ENCODE measurements around the gene PEBP1. TPM values are rescaled to one million over a fixed set of nuclear protein-coding genes. Genes with fewer than 3 reads are reported as not detected.

The PEBP1 gene
- polyA plus RNA-seq, 2 of the 4 experiments (the other 2 are of a cell fraction): 169 to 246 TPM

DNA sequence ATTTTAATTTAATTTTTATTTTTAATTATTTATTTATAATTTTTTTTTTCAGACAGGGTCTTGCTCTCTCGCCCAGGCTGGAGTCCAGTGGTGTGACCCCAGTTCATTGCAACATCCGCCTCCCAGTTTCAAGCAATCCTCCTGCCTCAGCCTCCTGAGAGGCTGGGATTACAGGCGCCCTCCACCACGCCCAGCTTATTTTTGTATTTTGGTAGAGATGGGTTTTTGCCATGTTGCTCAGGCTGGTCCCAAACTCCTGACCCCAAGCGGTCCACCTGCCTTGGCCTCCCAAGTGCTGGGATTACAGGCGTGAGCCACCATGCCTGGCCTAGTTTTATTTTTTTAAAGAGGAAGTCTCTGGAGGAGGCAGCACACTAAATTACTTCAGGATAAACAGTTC is 13.7 kb upstream of the PEBP1 start:
- Histone ChIP-seq H3K4me3 (no peak overlapping the region), H3K27ac (no peak overlapping the region), H3K4me2 (no peak overlapping the region), H3K4me1 (peaks cover 13% of the 10 kb centered on the region), H3K9me3 (no peaks in the 10 kb centered on the region)
- ChIA-PET POLR2A (interaction anchor here (2.0 kb wide), 1 partner anchor 14 kb away, joined by 9 read pairs; the partner anchor contains the start of gene PEBP1), CTCF (interaction anchor here (1.0 to 3.0 kb wide), 10 partner anchors 9 to 254 kb away, joined by 3 to 23 read pairs (median 5); partner anchors contain the start of gene SUDS3)
- TF ChIP-seq CEBPB (IDR thresholded peaks at IDR 0.05) (no peak), ZSCAN20 (CRISPR knock-in tag; IDR thresholded peaks at IDR 0.05) (no peak), HEYL (CRISPR knock-in tag; IDR thresholded peaks at IDR 0.05) (no peak), FOSB (CRISPR knock-in tag; IDR thresholded peaks at IDR 0.05) (no peak), ESRRA (IDR thresholded peaks at IDR 0.05; ENCODE audit: borderline replicate concordance, low read length) (no peak), SMC3 (IDR thresholded peaks at IDR 0.05) (no peak), RARB (CRISPR knock-in tag; IDR thresholded peaks at IDR 0.05) (no peak), SREBF2 (IDR thresholded peaks at IDR 0.05) (no peak)
- WGBS (ENCODE audit: missing lambda C conversion rate): 87% methylated on average over 6 of the region's 6 CpGs
- ATAC-seq: no peak
- no peak for DNase-seq (ENCODE audit: low read depth in 1 of 2, low spot score in 1 of 2)
- no peak for FAIRE-seq

DNA sequence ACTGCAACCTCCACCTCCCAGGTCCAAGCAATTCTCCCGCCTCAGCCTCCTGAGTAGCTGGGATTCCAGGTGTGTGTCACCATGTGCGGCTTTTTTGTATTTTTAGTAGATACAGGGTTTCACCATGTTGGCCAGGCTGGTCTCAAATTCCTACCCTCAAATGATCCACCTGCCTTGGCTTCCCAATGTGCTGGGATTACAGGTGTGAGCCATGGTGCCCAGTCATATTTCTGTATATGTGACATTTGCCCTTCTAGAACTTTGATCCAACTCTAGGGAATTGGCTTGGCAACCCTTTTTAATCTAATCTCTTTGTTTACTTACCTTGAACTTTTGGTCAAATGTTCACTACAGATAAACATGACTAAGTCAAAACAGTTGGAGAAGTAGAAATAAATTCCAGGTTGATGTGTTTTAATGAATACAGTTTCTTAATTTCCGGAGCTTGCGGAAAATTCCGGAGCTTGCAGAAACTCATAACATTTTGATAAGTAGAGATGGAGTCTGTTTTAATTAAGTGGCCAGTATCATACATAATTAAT is 11.5 kb upstream of the PEBP1 start:
- ATAC-seq: no peak
- no peak for DNase-seq (ENCODE audit: low read depth in 1 of 2, low spot score in 1 of 2)
- CTCF ChIA-PET: interaction anchor here (0.6 to 1.7 kb wide), 5 partner anchors 9 to 252 kb away, joined by 3 to 5 read pairs (median 3); partner anchors contain the start of gene SUDS3
- WGBS (ENCODE audit: missing lambda C conversion rate): 87% methylated on average over 5 of the region's 5 CpGs
- Histone ChIP-seq H3K9me3 (no peaks in the 10 kb centered on the region), H3K4me3 (no peak overlapping the region), H3K4me1 (peaks cover 13% of the 10 kb centered on the region), H3K27ac (no peak overlapping the region), H3K4me2 (no peak overlapping the region)
- TF ChIP-seq NR3C1 (IDR thresholded peaks at IDR 0.05) (no peak), CHD4 (IDR thresholded peaks at IDR 0.05; ENCODE audit: borderline replicate concordance) (no peak), CBX2 (IDR thresholded peaks at IDR 0.05; ENCODE audit: borderline replicate concordance, low read depth) (no peak), JUN (IDR thresholded peaks at IDR 0.05) (no peak), SREBF2 (IDR thresholded peaks at IDR 0.05) (no peak), RNF2 (IDR thresholded peaks at IDR 0.05; ENCODE audit: borderline replicate concordance, low read depth) (no peak), HDAC2 (IDR thresholded peaks at IDR 0.05) (no peak), JUNB (IDR thresholded peaks at IDR 0.05) (no peak), KDM5A (IDR thresholded peaks at IDR 0.05) (no peak), FOXS1 (CRISPR knock-in tag; IDR thresholded peaks at IDR 0.05) (no peak), ZC3H11A (IDR thresholded peaks at IDR 0.05) (no peak), SMC3 (IDR thresholded peaks at IDR 0.05) (no peak), ZNF302 (CRISPR knock-in tag; IDR thresholded peaks at IDR 0.05) (no peak), BHLHE40 (IDR thresholded peaks at IDR 0.05; ENCODE audit: low read depth, low read length) (no peak)
- POLR2A ChIA-PET: interaction anchor here (0.5 kb wide), 1 partner anchor 64 kb away, joined by 4 read pairs; the partner anchor contains the start of gene WSB2
- FAIRE-seq: no peak

DNA sequence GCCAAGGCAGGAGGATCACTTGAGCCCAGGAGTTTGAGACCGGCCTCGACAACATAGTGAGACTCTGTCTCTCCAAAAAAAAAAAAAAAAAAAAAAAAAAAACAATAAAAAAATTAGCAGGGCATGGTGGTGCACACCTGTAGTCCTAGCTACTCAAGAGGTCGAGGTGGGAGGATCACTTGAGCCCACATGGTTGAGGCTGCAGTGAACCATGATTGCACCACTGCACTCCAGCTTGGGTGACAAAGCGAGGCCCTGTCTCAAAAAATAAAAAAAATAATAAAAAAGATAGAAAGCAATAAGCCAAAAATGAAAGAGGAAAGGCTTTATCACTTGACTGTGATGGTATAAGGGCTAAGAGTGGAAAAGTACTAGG is 10.2 kb upstream of the PEBP1 start:
- H3K9me3 ChIP-seq: no peaks in the 10 kb centered on the region
- no peak for FAIRE-seq
- no peak for ATAC-seq
- TF ChIP-seq KDM1A (IDR thresholded peaks at IDR 0.05; ENCODE audit: low read depth): no peak
- no peak for TF ChIP-seq JUNB (IDR thresholded peaks at IDR 0.05)
- no peak for TF ChIP-seq SMC3 (IDR thresholded peaks at IDR 0.05)
- TF ChIP-seq CBX2 (IDR thresholded peaks at IDR 0.05; ENCODE audit: borderline replicate concordance, low read depth): no peak
- no peak for TF ChIP-seq CHD2 (IDR thresholded peaks at IDR 0.05; ENCODE audit: low read length, partially characterized antibody)
- no peak for TF ChIP-seq FOXS1 (CRISPR knock-in tag; IDR thresholded peaks at IDR 0.05)
- TF ChIP-seq TP53 (CRISPR knock-in tag; IDR thresholded peaks at IDR 0.05): no peak
- no peak for TF ChIP-seq HEYL (CRISPR knock-in tag; IDR thresholded peaks at IDR 0.05)
- TF ChIP-seq HDAC2 (IDR thresholded peaks at IDR 0.05): no peak
- TF ChIP-seq, protein P1, sequence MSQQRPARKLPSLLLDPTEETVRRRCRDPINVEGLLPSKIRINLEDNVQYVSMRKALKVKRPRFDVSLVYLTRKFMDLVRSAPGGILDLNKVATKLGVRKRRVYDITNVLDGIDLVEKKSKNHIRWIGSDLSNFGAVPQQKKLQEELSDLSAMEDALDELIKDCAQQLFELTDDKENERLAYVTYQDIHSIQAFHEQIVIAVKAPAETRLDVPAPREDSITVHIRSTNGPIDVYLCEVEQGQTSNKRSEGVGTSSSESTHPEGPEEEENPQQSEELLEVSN (IDR thresholded peaks at IDR 0.05; ENCODE audit: borderline replicate concordance, low read depth): no peak
- TF ChIP-seq JUN (IDR thresholded peaks at IDR 0.05): no peak
- POLR2A ChIA-PET: interaction anchor here (1.4 kb wide), 1 partner anchor 10 kb away, joined by 10 read pairs; the partner anchor contains the start of gene PEBP1
- no peak overlapping the region for H3K4me2 ChIP-seq
- DNase-seq (ENCODE audit: low read depth in 1 of 2, low spot score in 1 of 2): no peak
- H3K4me3 ChIP-seq: no peak overlapping the region
- H3K27ac ChIP-seq: no peak overlapping the region
- CTCF ChIA-PET: interaction anchor here (1.7 kb wide), 1 partner anchor 9 kb away, joined by 5 read pairs; no protein-coding TSS in a partner anchor
- H3K4me1 ChIP-seq: peaks cover 13% of the 10 kb centered on the region
- 88% methylated on average over 4 of the region's 4 CpGs for WGBS (ENCODE audit: missing lambda C conversion rate)

All from A549 (cell line).